Ovary (tissue), 3 donors: Measurements from ENCODE around the gene PHPT1.

Source experiments
- POLR2A ChIP-seq: fragments of 450-650 bp; IDR thresholded peaks from one replicate; pipeline ENCODE4 v1.6.1; 2017; ENCODE audit warnings: antibody characterized with exemption, mild to moderate bottlenecking, moderate library complexity
- TF ChIP-seq, protein P1 (sequence below), 3 donors: fragments of 450-650 bp in 2 of 3; fragments of 200-600 bp in 1 of 3; IDR thresholded peaks; one replicate each; pipeline versions ENCODE4 v1.5.1 to v1.8.0; 2016 to 2022; ENCODE audit warnings: antibody characterized with exemption in 3 of 3, mild to moderate bottlenecking in 1 of 3
- donor health status: DM: no; HTN: no; CAD: no.

DNA sequence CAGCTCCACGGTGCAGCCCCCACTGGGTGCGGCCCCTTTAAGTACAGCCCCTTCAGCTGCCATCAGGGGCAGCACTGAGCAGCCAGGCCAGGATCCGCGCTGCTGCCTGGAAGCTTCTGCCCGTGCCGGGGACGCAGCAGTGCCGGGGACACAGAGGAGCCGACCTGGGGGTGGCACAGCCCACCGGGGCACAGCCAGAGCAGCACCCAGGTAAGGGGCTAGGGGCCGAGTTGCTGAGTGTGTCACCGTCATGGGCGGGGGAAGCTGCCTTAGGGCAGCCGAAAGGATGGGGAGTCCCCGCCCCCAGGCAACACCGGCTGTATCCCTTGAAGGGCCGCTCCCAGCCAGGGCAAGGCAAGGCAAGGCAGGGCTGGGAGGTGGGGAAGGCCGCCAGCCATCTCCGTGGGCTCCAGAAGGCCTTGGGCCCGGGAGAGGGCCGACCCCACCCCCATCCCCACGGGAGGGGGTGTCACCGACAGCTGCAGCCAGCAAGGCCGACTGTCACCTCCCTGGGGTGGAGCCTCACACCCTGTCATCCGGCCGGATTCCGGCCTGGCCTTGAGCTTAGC lies 6.7 kb upstream of the PHPT1 start, which contains the start of gene AJM1:
- TF ChIP-seq, protein P1, sequence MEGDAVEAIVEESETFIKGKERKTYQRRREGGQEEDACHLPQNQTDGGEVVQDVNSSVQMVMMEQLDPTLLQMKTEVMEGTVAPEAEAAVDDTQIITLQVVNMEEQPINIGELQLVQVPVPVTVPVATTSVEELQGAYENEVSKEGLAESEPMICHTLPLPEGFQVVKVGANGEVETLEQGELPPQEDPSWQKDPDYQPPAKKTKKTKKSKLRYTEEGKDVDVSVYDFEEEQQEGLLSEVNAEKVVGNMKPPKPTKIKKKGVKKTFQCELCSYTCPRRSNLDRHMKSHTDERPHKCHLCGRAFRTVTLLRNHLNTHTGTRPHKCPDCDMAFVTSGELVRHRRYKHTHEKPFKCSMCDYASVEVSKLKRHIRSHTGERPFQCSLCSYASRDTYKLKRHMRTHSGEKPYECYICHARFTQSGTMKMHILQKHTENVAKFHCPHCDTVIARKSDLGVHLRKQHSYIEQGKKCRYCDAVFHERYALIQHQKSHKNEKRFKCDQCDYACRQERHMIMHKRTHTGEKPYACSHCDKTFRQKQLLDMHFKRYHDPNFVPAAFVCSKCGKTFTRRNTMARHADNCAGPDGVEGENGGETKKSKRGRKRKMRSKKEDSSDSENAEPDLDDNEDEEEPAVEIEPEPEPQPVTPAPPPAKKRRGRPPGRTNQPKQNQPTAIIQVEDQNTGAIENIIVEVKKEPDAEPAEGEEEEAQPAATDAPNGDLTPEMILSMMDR (IDR thresholded peaks at IDR 0.05) = peak; percentile 82 to 84 (median 82)
- TF ChIP-seq POLR2A = peak; percentile 9
